Subcutaneous abdominal adipose tissue (tissue), 5 donors: ENCODE measurements around the gene KIAA0753.
"Not testable (repeated sequence)": the region's sequence is repeated elsewhere in the genome, so short reads cannot be mapped to it uniquely, and the experiment has no call there.

Source experiments
- H3K27ac ChIP-seq: one replicate; pipeline ENCODE4 v1.7.0; 2013; ENCODE audit warnings: low read depth, mild to moderate bottlenecking, inconsistent platforms, low read length, moderate library complexity
- H3K27me3 ChIP-seq, 5 donors: one replicate each; pipeline ENCODE4 v1.7.0; 2013; ENCODE audit warnings: low read length in 5 of 5, inconsistent platforms in 1 of 5; ENCODE audit not compliant: control insufficient read depth in 5 of 5, insufficient read depth in 4 of 5
- H3K36me3 ChIP-seq, 5 donors: one replicate each; pipeline ENCODE4 v1.7.0; 2013; ENCODE audit warnings: low read length in 5 of 5; ENCODE audit not compliant: control insufficient read depth in 5 of 5, insufficient read depth in 5 of 5
- H3K4me1 ChIP-seq, 5 donors: one replicate each; pipeline ENCODE4 v1.7.0; 2013; ENCODE audit warnings: low read length in 5 of 5, mild to moderate bottlenecking in 3 of 5, moderate library complexity in 1 of 5; ENCODE audit not compliant: control insufficient read depth in 5 of 5, insufficient read depth in 5 of 5
- H3K4me3 ChIP-seq, 5 donors: one replicate each; pipeline ENCODE4 v1.7.0; 2013; ENCODE audit warnings: low read length in 5 of 5, low read depth in 1 of 5
- H3K9ac ChIP-seq, 5 donors: one replicate each; pipeline ENCODE4 v1.7.0; 2013; ENCODE audit warnings: low read length in 5 of 5, mild to moderate bottlenecking in 4 of 5, moderate library complexity in 3 of 5
- H3K9me3 ChIP-seq, 5 donors: one replicate each; pipeline ENCODE4 v1.7.0; 2013; ENCODE audit warnings: low read length in 5 of 5; ENCODE audit not compliant: control insufficient read depth in 5 of 5
- donor health status: healthy.
- donor health status: healthy.
- donor health status: healthy.
- donor health status: healthy.
- donor health status: healthy.

KIAA0753 gene

DNA sequence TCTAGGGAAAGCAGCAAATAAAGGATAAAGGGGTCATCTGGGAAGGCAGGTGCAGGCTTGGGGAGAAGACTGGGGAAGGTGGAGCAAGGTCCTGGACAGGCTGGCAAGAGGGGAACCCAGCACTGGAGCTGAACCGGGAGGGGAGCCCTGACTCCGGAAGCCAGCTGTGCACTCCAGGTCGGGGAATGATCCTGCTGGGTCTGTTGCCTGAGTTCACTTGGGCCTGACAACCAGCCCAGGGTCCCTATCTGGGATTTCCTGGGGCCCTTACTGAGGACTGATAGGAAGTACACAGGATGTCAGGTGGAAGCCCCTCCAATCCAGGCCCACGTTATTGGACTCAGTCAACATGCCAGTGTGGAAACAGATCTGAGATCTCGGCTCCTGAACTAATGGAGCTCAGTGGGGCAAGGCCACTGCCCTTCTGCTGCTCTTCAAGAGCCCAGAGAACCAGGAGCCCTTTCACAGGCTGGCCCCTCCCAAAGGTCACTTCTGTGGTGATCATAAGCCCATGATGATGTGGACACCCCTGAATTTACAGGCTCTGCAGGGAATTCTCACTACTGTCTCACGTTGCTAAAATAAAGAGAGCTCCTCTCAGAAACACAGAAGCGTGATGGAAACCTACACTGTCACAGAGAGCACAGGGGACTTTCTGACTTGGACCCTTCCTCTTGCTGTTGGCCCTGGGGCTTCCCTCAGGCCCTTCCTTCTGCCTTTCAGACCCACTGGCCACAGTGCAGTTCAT lies 64.3 kb downstream of the KIAA0753 start:
- Histone ChIP-seq H3K27ac (no peak overlapping the region), H3K9ac (no peak overlapping the region), H3K36me3 (peaks cover 0 to 30% (median 24%) of the 10 kb centered on the region in 5 donors), H3K4me3 (no peak overlapping the region), H3K27me3 (peaks cover 0 to 5% (median 0%) of the 10 kb centered on the region in 5 donors), H3K4me1 (peaks cover 6 to 18% (median 13%) of the 10 kb centered on the region in 5 donors), H3K9me3 (no peaks in the 10 kb centered on the region)

DNA sequence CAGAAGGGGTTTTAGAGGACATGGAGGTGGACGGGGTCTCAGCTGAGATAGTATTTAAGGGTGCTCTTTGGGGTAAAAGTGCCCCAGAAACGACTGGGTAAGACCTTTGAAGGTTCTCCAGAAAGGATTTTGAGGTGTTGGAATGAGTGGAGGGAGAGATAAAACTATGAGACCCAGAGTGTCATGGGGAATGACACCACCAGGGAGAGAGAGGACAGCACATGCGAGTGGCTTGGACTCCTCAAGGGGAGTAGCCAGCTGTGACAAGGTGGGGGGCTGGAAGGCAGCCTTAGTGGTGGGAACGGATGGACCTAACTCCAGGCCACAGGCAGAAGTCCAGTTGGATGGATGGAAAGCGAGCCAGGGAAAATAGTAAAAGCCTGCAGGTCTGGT lies 64.9 kb downstream of the KIAA0753 start:
- no peak overlapping the region for H3K9ac ChIP-seq
- H3K36me3 ChIP-seq: peaks cover 0 to 30% (median 18%) of the 10 kb centered on the region in 5 donors
- peaks cover 6 to 18% (median 13%) of the 10 kb centered on the region in 5 donors for H3K4me1 ChIP-seq
- H3K27ac ChIP-seq: no peak overlapping the region
- H3K27me3 ChIP-seq: peaks cover 0 to 5% (median 0%) of the 10 kb centered on the region in 5 donors
- H3K9me3 ChIP-seq: no peaks in the 10 kb centered on the region
- H3K4me3 ChIP-seq: peak overlapping the region in 1 of 5 donors; percentile 13

- peaks cover 0 to 30% (median 17%) of the 10 kb centered on the region in 5 donors for H3K36me3 ChIP-seq
- no peak overlapping the region for H3K27ac ChIP-seq
Observed at GRCh38 chr17:6574687-6575595, 65.6 kb downstream of the KIAA0753 start.

GRCh38 chr17:6573982-6574686 lies 66.4 kb downstream of the KIAA0753 start:
- Histone ChIP-seq H3K36me3 (peaks cover 0 to 24% (median 12%) of the 10 kb centered on the region in 5 donors), H3K27ac (no peak overlapping the region), H3K27me3 (peaks cover 0 to 8% (median 2%) of the 10 kb centered on the region in 5 donors), H3K4me1 (peaks cover 6 to 18% (median 13%) of the 10 kb centered on the region in 5 donors), H3K9me3 (no peaks in the 10 kb centered on the region), H3K9ac (no peak overlapping the region), H3K4me3 (no peak overlapping the region)

More at GRCh38 chr17:6574687-6575595, 65.6 kb downstream of the KIAA0753 start:
- peaks cover 0 to 5% (median 0%) of the 10 kb centered on the region in 5 donors for H3K27me3 ChIP-seq
- H3K4me3 ChIP-seq: peak overlapping the region in 3 of 5 donors; percentile 3 to 51 (median 13)
- H3K9ac ChIP-seq: peak overlapping the region in 1 of 5 donors; percentile 11
- H3K9me3 ChIP-seq: no peaks in the 10 kb centered on the region
- H3K4me1 ChIP-seq: peaks cover 6 to 18% (median 13%) of the 10 kb centered on the region in 5 donors

DNA sequence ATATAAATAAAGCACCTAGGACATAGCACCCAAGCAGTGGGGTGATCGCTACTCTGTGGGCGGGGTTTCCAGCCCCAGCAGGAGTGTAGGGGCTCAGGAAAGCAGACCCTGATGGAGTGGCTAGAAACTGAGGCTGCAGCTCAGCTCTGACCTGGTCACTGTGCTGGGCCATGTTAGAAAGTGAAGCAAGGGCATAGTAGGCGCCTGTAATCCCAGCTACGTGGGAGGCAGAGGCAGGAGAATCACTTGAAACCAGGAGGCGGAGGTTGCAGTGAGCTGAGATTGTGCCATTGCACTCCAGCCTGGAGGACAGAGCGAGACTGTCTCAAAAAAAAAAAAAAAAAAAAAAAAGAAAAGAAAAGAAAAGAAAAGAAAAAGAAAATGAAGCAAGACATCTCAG lies 67.0 kb downstream of the KIAA0753 start:
- H3K9ac ChIP-seq, H3K27me3 ChIP-seq, H3K9me3 ChIP-seq, H3K27ac ChIP-seq, H3K4me3 ChIP-seq: not testable (repeated sequence)
- H3K4me1 ChIP-seq: peaks cover 6 to 18% (median 13%) of the 10 kb centered on the region in 5 donors
- H3K36me3 ChIP-seq: peaks cover 0 to 17% (median 6%) of the 10 kb centered on the region in 5 donors

- H3K27ac ChIP-seq: no peak overlapping the region
- no peaks in the 10 kb centered on the region for H3K9me3 ChIP-seq
- peaks cover 0 to 12% (median 6%) of the 10 kb centered on the region in 5 donors for H3K36me3 ChIP-seq
- peaks cover 2 to 8% (median 4%) of the 10 kb centered on the region in 5 donors for H3K27me3 ChIP-seq
- H3K4me3 ChIP-seq: no peak overlapping the region
- peaks cover 6 to 18% (median 13%) of the 10 kb centered on the region in 5 donors for H3K4me1 ChIP-seq
- no peak overlapping the region for H3K9ac ChIP-seq
Observed at GRCh38 chr17:6572972-6573370, 67.5 kb downstream of the KIAA0753 start.

GRCh38 chr17:6571452-6571781 lies 69.1 kb downstream of the KIAA0753 start:
- Histone ChIP-seq H3K9ac (no peak overlapping the region), H3K27ac (no peak overlapping the region), H3K27me3 (peaks cover 2 to 8% (median 4%) of the 10 kb centered on the region in 5 donors), H3K9me3 (no peaks in the 10 kb centered on the region), H3K36me3 (peaks cover 0 to 3% (median 0%) of the 10 kb centered on the region in 5 donors), H3K4me3 (no peak overlapping the region), H3K4me1 (peaks cover 6 to 18% (median 13%) of the 10 kb centered on the region in 5 donors)

DNA sequence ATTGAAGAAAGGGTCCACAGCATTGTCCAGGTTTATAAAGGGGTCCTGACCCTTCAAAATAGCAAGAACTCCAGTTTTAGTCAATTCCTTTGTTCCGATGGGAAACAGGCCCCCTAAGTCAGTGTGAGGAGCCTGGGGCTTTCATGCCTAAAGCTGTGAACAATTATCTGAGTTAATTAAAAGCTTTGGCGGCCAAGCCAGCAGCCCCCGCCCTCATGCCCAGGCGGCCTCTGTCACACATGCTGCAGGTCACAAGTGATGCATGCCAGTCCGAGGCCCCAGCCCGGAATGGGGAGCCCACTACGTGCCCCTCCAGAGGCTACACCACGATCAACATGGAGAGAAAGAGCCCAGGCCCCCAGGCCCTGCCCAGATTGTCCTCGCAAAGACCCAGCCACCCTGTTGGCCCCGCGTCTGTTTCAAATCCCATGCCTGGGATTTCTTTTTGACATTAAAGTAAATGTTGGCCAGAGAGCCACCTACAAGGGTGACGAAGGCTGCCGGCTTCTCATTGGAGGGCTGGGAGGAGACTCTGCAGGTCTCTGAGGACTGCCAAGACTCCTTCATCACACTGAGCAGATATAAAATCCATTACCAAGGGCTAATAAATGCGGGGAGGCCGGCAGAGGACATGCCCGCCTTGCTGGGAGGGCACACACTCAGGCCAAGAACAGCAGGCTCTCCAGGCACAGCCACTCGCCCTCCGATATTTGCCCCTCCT lies 69.6 kb downstream of the KIAA0753 start:
- Histone ChIP-seq H3K27me3 (peaks cover 2 to 8% (median 4%) of the 10 kb centered on the region in 5 donors), H3K27ac (no peak overlapping the region), H3K4me3 (no peak overlapping the region), H3K4me1 (peaks cover 6 to 14% (median 13%) of the 10 kb centered on the region in 5 donors), H3K36me3 (peaks cover 0 to 3% (median 0%) of the 10 kb centered on the region in 5 donors), H3K9me3 (no peaks in the 10 kb centered on the region), H3K9ac (no peak overlapping the region)
